ENCODE measurements around the gene RASSF10. TPM values are rescaled to one million over a fixed set of nuclear protein-coding genes. Genes with fewer than 3 reads are reported as not detected.

Gene RASSF10
- total and polyA plus RNA-seq, 11 donors, result 0.07 to 0.85 (median 0.29) TPM

DNA sequence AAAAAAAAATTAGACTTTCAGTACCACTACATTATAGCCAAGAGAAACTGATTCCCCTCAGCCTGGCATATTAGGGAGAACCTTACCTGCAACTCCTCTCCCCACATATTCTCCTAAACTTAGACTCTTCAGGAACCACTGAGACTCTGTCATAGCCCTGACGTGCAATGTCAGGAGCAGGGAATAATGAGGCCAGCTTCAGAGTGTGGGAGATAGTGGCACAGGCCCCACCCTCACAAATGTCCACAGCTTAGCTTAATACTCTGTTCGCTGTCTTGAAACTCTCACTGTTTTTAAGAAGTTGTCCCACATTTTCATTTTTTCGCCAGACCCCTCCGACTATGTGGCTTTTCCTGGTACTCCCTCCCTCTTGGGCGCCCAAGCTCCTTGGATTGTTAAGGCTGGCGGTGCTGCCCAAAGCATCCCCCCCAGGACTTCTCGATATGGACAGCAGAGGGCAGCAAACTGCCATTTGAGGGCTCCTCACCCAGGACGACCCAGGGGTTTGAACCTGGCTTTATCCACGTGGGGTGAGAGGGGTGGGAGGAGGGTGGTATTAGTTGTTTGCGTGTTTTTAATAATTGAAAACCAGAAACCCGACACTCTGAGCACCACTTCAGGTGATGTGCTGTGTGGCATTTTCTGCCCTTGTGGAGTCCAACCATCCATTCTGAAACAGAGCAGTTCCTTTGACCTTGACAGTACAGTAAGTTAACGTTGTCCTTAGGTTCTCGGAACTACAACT is 45.2 kb upstream of the RASSF10 start:
- no peaks in the 10 kb centered on the region for H3K27me3 ChIP-seq
- WGBS, 4 donors, result 11 to 19% (median 14%) methylated on average over 13 of the region's 13 CpGs
- no peaks in the 10 kb centered on the region for H3K36me3 ChIP-seq
- no peak overlapping the region for H3K27ac ChIP-seq
- H3K4me3 ChIP-seq, result no peak overlapping the region
- H3K9me3 ChIP-seq, result no peaks in the 10 kb centered on the region
- intact Hi-C loops (cut with DNase I), result loop anchor here (1.0 to 10.0 kb wide), 12 partner anchors 187 to 632 kb away; no protein-coding TSS in a partner anchor
- TF ChIP-seq, protein P1, sequence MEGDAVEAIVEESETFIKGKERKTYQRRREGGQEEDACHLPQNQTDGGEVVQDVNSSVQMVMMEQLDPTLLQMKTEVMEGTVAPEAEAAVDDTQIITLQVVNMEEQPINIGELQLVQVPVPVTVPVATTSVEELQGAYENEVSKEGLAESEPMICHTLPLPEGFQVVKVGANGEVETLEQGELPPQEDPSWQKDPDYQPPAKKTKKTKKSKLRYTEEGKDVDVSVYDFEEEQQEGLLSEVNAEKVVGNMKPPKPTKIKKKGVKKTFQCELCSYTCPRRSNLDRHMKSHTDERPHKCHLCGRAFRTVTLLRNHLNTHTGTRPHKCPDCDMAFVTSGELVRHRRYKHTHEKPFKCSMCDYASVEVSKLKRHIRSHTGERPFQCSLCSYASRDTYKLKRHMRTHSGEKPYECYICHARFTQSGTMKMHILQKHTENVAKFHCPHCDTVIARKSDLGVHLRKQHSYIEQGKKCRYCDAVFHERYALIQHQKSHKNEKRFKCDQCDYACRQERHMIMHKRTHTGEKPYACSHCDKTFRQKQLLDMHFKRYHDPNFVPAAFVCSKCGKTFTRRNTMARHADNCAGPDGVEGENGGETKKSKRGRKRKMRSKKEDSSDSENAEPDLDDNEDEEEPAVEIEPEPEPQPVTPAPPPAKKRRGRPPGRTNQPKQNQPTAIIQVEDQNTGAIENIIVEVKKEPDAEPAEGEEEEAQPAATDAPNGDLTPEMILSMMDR (IDR thresholded peaks at IDR 0.05), result peak; percentile 72 to 94 (median 86)
- no peak for TF ChIP-seq POLR2A (IDR thresholded peaks at IDR 0.05)
- peak; percentile 50 to 69 (median 57) for DNase-seq
- ATAC-seq, result peak; percentile 60 to 93 (median 91)
- H3K4me1 ChIP-seq, result peaks cover 0 to 5% (median 0%) of the 10 kb centered on the region in 12 donors

GRCh38 chr11:12964650-12965049 is 44.5 kb upstream of the RASSF10 start:
- WGBS, 4 donors, result 89 to 95% (median 91%) methylated on average over 7 of the region's 7 CpGs

GRCh38 chr11:12966002-12966401 is 43.1 kb upstream of the RASSF10 start:
- Histone ChIP-seq H3K27ac (no peak overlapping the region), H3K36me3 (no peaks in the 10 kb centered on the region), H3K9me3 (no peaks in the 10 kb centered on the region), H3K4me1 (peaks cover 0 to 5% (median 0%) of the 10 kb centered on the region in 12 donors), H3K4me3 (no peak overlapping the region), H3K27me3 (no peaks in the 10 kb centered on the region)
- intact Hi-C loops (cut with DNase I), result loop anchor here in 7 of 10 donors (5.0 to 10.0 kb wide), 5 partner anchors 189 to 379 kb away; no protein-coding TSS in a partner anchor
- ATAC-seq (no peak), DNase-seq (no peak)
- WGBS, 4 donors, result 85 to 90% (median 89%) methylated on average over 5 of the region's 5 CpGs
- TF ChIP-seq, protein P1 (IDR thresholded peaks at IDR 0.05), result no peak
- TF ChIP-seq POLR2A (IDR thresholded peaks at IDR 0.05), result no peak

More at GRCh38 chr11:12964650-12965049, 44.5 kb upstream of the RASSF10 start:
- Histone ChIP-seq H3K9me3 (no peaks in the 10 kb centered on the region), H3K27ac (no peak overlapping the region), H3K27me3 (no peaks in the 10 kb centered on the region), H3K4me3 (no peak overlapping the region), H3K36me3 (no peaks in the 10 kb centered on the region), H3K4me1 (peaks cover 0 to 5% (median 0%) of the 10 kb centered on the region in 12 donors)
- intact Hi-C loops (cut with DNase I), result loop anchor here (1.0 to 10.0 kb wide), 13 partner anchors 186 to 632 kb away; no protein-coding TSS in a partner anchor
- DNase-seq (no peak), ATAC-seq (no peak)
- TF ChIP-seq POLR2A (IDR thresholded peaks at IDR 0.05), result no peak
- TF ChIP-seq, protein P1 (IDR thresholded peaks at IDR 0.05), result no peak

DNA sequence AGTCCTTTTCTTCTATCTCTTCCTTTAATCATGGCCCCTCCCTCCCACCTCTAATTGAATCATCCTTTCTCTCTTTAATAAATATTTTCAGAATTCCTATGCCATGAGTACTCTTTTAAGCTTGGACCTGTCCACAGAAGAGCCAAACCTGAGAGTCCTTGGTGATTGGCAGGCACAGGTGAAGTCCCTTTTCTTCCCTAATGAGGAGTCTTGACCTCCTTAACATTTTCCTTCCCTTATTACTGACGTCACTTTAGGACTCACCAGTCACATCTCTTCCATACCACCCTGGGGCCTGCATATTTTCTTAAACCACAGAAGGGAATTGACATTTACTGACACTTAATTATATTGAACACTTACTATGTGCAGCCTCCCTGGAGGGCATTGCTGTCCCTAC is 41.0 kb upstream of the RASSF10 start:
- Histone ChIP-seq H3K4me3 (no peak overlapping the region), H3K4me1 (peaks cover 0 to 5% (median 0%) of the 10 kb centered on the region in 12 donors), H3K27ac (no peak overlapping the region), H3K36me3 (no peaks in the 10 kb centered on the region), H3K9me3 (no peaks in the 10 kb centered on the region), H3K27me3 (no peaks in the 10 kb centered on the region)
- ATAC-seq, result no peak
- DNase-seq, result no peak
- intact Hi-C loops (cut with DNase I), result loop anchor here in 7 of 10 donors (5.0 to 10.0 kb wide), 5 partner anchors 187 to 377 kb away; no protein-coding TSS in a partner anchor
- WGBS, 4 donors, result 76 to 89% (median 81%) methylated on average over 1 of the region's 1 CpG
- TF ChIP-seq, protein P1 (IDR thresholded peaks at IDR 0.05), result no peak
- TF ChIP-seq POLR2A (IDR thresholded peaks at IDR 0.05), result no peak
